IMR-90 (cell line): Measurements from ENCODE around the gene AP5B1. TPM values are rescaled to one million over a fixed set of nuclear protein-coding genes. Genes with fewer than 3 reads are reported as not detected.

Experiments used
- ATAC-seq: fragments of 200-7000 bp; cut with Tn5 transposase; 2 replicates; pipeline ENCODE4 v1.9.1; 2020; ENCODE audit warnings: low read depth, mild to moderate bottlenecking, moderate library complexity
- BruUV-seq: library from RNA; stranded (reverse); fragments of 400-500 nt; replicated peaks from 2 replicates; lab custom pipeline; 2021; lab: Mats Ljungman, UMichigan
- CTCF ChIA-PET: fragments of 300-600 bp; formaldehyde crosslinking; extraction: SDS; loops from one replicate; lab custom pipeline; 2021; ENCODE audit warnings: antibody characterized with exemption; lab: Yijun Ruan, JAX
- POLR2A ChIA-PET: fragments of 300-600 bp; sonication (Branson Sonifier 250); formaldehyde crosslinking; loops from one replicate; lab custom pipeline; 2022; ENCODE audit warnings: antibody characterized with exemption; ENCODE audit not compliant: unreplicated experiment; lab: Charles Lee
- DNase-seq: peaks from one replicate; pipeline ENCODE4 v3.0.0; 2013
- H2AFZ ChIP-seq: replicated peaks from 2 replicates; pipeline ENCODE3; 2013; ENCODE audit warnings: low read length, mild to moderate bottlenecking; ENCODE audit not compliant: poor library complexity
- H2AK5ac ChIP-seq: 2 replicates; pipeline ENCODE4 v1.6.1; 2013; ENCODE audit warnings: low read depth, low read length, inconsistent platforms
- H2AK9ac ChIP-seq: replicated peaks from 2 replicates; pipeline ENCODE3; 2013; ENCODE audit warnings: mild to moderate bottlenecking, low read depth, low read length, moderate library complexity; ENCODE audit not compliant: poor library complexity
- H2BK120ac ChIP-seq: 2 replicates; pipeline ENCODE4 v1.6.1; 2013; ENCODE audit warnings: low read depth, low read length, inconsistent platforms
- H2BK15ac ChIP-seq: 3 replicates; pipeline ENCODE4 v1.6.1; 2013; ENCODE audit warnings: low read depth, low read length, inconsistent platforms
- H2BK20ac ChIP-seq: 2 replicates; pipeline ENCODE4 v1.6.1; 2013; ENCODE audit warnings: low read depth, mild to moderate bottlenecking, inconsistent platforms, low read length, moderate library complexity
- H2BK5ac ChIP-seq: 2 replicates; pipeline ENCODE4 v1.6.1; 2013; ENCODE audit warnings: mild to moderate bottlenecking, low read depth, low read length, inconsistent platforms; ENCODE audit not compliant: poor library complexity, severe bottlenecking
- H3K14ac ChIP-seq: replicated peaks from 2 replicates; pipeline ENCODE4 v1.6.1; 2013; ENCODE audit warnings: low read depth, low read length, inconsistent platforms
- H3K18ac ChIP-seq: 2 replicates; pipeline ENCODE4 v1.6.1; 2013; ENCODE audit warnings: low read depth, low read length, control low read depth
- H3K23ac ChIP-seq: 2 replicates; pipeline ENCODE4 v1.6.1; 2013; ENCODE audit warnings: low read depth, low read length, inconsistent platforms
- H3K27ac ChIP-seq: 2 replicates; pipeline ENCODE4 v1.5.1; 2013; ENCODE audit warnings: mild to moderate bottlenecking, control low read depth, low read length; ENCODE audit not compliant: insufficient read depth
- H3K27me3 ChIP-seq: 2 replicates; pipeline ENCODE4 v1.6.1; 2013; ENCODE audit warnings: low read length; ENCODE audit not compliant: control insufficient read depth, insufficient read depth
- H3K36me3 ChIP-seq: 2 replicates; pipeline ENCODE4 v1.6.1; 2013; ENCODE audit warnings: low read length, mixed read lengths; ENCODE audit not compliant: control insufficient read depth, insufficient read depth
- H3K4ac ChIP-seq: 2 replicates; pipeline ENCODE4 v1.6.1; 2013; ENCODE audit warnings: low read depth, low read length, inconsistent platforms
- H3K4me1 ChIP-seq: 2 replicates; pipeline ENCODE4 v1.6.1; 2013; ENCODE audit warnings: low read length, mixed read lengths; ENCODE audit not compliant: control insufficient read depth, insufficient read depth
- H3K4me2 ChIP-seq: 2 replicates; pipeline ENCODE4 v1.6.1; 2013; ENCODE audit warnings: low read depth, mild to moderate bottlenecking, control low read depth, low read length, moderate library complexity
- H3K4me3 ChIP-seq: 2 replicates; pipeline ENCODE4 v1.5.1; 2013; ENCODE audit warnings: low read depth, mild to moderate bottlenecking, control low read depth, low read length, moderate library complexity; ENCODE audit not compliant: insufficient read depth
- H3K56ac ChIP-seq: 2 replicates; pipeline ENCODE4 v1.6.1; 2013; ENCODE audit warnings: low read length, inconsistent platforms; ENCODE audit not compliant: insufficient read depth; ENCODE audit errors: extremely low read depth
- H3K79me1 ChIP-seq, 2 experiments: 2 replicates each; pipeline ENCODE4 v1.6.1; 2013; ENCODE audit warnings: low read length in 2 of 2, inconsistent platforms in 1 of 2, low read depth in 1 of 2
- H3K9ac ChIP-seq: 2 replicates; pipeline ENCODE4 v1.6.1; 2013; ENCODE audit warnings: low read depth, low read length, control low read depth
- H3K9me1 ChIP-seq: 2 replicates; pipeline ENCODE4 v1.6.1; 2013; ENCODE audit warnings: low read length, inconsistent platforms; ENCODE audit not compliant: insufficient read depth
- H3K9me3 ChIP-seq: 2 replicates; pipeline ENCODE4 v1.6.1; 2013; ENCODE audit warnings: low read length; ENCODE audit not compliant: control insufficient read depth, insufficient read depth
- H4K20me1 ChIP-seq: 2 replicates; pipeline ENCODE4 v1.6.1; 2013; ENCODE audit warnings: low read length, inconsistent platforms; ENCODE audit not compliant: insufficient read depth
- H4K5ac ChIP-seq: 2 replicates; pipeline ENCODE4 v1.6.1; 2013; ENCODE audit warnings: mild to moderate bottlenecking, low read depth, low read length, control low read depth
- H4K8ac ChIP-seq, 2 experiments: 2 replicates each; pipeline ENCODE4 v1.6.1; 2013; ENCODE audit warnings: low read depth in 2 of 2, low read length in 2 of 2, control low read depth in 1 of 2, inconsistent platforms in 1 of 2
- H4K91ac ChIP-seq: 2 replicates; pipeline ENCODE4 v1.6.1; 2013; ENCODE audit warnings: low read depth, low read length, inconsistent platforms; ENCODE audit not compliant: insufficient read depth
- BHLHE40 ChIP-seq: fragments of 150-350 bp; IDR thresholded peaks from 2 replicates; pipeline ENCODE4 v1.6.1; 2016; ENCODE audit warnings: mild to moderate bottlenecking, low read depth, low read length
- CEBPB ChIP-seq: IDR thresholded peaks from 2 replicates; pipeline ENCODE4 v1.6.1; 2012; ENCODE audit warnings: low read depth, low read length, improper control_type of control experiment
- CHD1 ChIP-seq: IDR thresholded peaks from 2 replicates; pipeline ENCODE4 v1.6.1; 2012; ENCODE audit warnings: low read depth, low read length, improper control_type of control experiment
- FOS ChIP-seq: fragments of 150-350 bp; IDR thresholded peaks from 2 replicates; pipeline ENCODE4 v1.6.1; 2016; ENCODE audit warnings: low read depth, low read length
- MAFK ChIP-seq: IDR thresholded peaks from 2 replicates; pipeline ENCODE4 v1.6.1; 2012; ENCODE audit warnings: low read depth, low read length, improper control_type of control experiment
- MXI1 ChIP-seq: IDR thresholded peaks from 2 replicates; pipeline ENCODE4 v1.6.1; 2012; ENCODE audit warnings: low read depth, mild to moderate bottlenecking, low read length, moderate library complexity, borderline replicate concordance
- NFE2L2 ChIP-seq: fragments of 150-350 bp; IDR thresholded peaks from 2 replicates; pipeline ENCODE4 v1.6.1; 2016; ENCODE audit warnings: low read depth, mild to moderate bottlenecking, low read length
- POLR2A ChIP-seq: IDR thresholded peaks from 2 replicates; pipeline ENCODE4 v1.6.1; 2012; ENCODE audit warnings: mild to moderate bottlenecking, low read depth, low read length
- RAD21 ChIP-seq: IDR thresholded peaks from 2 replicates; pipeline ENCODE4 v1.6.1; 2012; ENCODE audit warnings: low read length, improper control_type of control experiment
- RCOR1 ChIP-seq: IDR thresholded peaks from 2 replicates; pipeline ENCODE4 v1.6.1; 2012; ENCODE audit warnings: mild to moderate bottlenecking, low read length, improper control_type of control experiment; ENCODE audit not compliant: insufficient replicate concordance
- RFX5 ChIP-seq: IDR thresholded peaks from 2 replicates; pipeline ENCODE4 v1.8.0; 2012; ENCODE audit warnings: low read depth, mild to moderate bottlenecking, low read length, moderate library complexity
- WGBS, 2 experiments: methylation state at CpG; one replicate each; pipeline versions ENCODE4 v1.1.5 to v1.1.7; 2013; ENCODE audit warnings: missing lambda C conversion rate in 2 of 2; ENCODE audit not compliant: insufficient read length in 1 of 2; ENCODE audit errors: extremely low coverage in 2 of 2; 5-methylcytosine and 5-hydroxymethylcytosine counted together
- dilution Hi-C: fragments of 300-500 bp; cut with HindIII; formaldehyde crosslinking; loops from one replicate; pipeline ENCODE4 v1.14.3; 2018; ENCODE audit warnings: low sequenced_read_pairs; ENCODE audit not compliant: unreplicated experiment
- in situ Hi-C: fragments of 300-500 bp; cut with MboI; formaldehyde crosslinking; loops from 3 replicates; pipeline ENCODE4 v1.14.3; 2019; ENCODE audit warnings: low sequenced_read_pairs, inconsistent platforms, mixed read lengths
- intact Hi-C: fragments of 100-400 bp; cut with micrococcal nuclease; formaldehyde crosslinking; loops from 2 replicates; pipeline ENCODE4 v1.10.0; 2022
- polyA plus RNA-seq, 3 experiments: library from polyadenylated mRNA; depleted of rRNA; stranded (reverse); fragments of >200 nt; gene quantifications; 2 replicates each; pipeline ENCODE4 v1.2.3, GENCODE V29; 2012; ENCODE audit warnings: low replicate concordance in 1 of 3
- total RNA-seq: library from RNA; depleted of rRNA; stranded (reverse); fragments of >200 nt; gene quantifications from 2 replicates; pipeline ENCODE4 v1.2.3, GENCODE V29; 2012

The AP5B1 gene
- total and polyA plus RNA-seq, 2 of the 4 experiments (the other 2 are of a cell fraction), result 2.5 to 5.0 TPM

DNA sequence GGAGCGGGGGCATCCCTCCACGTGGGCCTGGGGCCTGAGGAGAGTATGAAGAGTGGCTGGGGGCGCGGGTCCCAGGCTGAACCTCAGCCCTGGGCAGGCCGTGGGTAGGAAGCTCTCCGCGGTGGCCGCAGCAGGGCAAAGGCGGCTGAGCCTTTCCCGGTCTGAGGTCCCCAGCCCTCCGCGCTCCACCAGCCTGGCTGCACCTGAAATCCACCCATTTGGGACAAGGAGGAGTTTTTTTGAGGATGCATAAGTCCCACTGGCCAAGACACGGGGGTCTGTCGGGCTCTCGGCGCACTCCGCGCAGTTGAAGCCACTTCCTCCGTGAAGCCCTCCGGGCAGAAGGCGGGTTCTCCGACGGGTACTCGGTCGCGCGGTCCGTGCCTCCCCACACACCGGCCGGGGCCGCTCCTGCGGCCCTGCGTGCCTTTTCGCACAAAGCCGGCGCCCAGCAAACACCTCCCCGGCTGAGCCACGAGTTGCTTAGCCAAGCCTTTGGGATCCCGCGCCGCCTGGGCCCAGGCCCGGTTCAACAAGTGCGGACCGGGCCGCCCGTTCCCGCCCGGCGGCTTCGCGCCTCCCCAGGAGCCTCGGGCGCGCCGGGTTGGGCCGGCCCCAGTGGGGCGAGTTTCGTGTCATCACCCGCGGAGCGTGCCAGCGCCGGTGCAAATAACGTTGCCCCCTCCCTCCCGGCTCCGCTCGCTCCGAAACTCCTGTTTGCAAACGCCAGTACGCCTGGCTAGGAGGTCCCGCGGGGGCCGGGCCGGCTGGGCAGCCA lies 5.4 kb upstream of the AP5B1 start (continued):
- no peak for TF ChIP-seq POLR2A

DNA sequence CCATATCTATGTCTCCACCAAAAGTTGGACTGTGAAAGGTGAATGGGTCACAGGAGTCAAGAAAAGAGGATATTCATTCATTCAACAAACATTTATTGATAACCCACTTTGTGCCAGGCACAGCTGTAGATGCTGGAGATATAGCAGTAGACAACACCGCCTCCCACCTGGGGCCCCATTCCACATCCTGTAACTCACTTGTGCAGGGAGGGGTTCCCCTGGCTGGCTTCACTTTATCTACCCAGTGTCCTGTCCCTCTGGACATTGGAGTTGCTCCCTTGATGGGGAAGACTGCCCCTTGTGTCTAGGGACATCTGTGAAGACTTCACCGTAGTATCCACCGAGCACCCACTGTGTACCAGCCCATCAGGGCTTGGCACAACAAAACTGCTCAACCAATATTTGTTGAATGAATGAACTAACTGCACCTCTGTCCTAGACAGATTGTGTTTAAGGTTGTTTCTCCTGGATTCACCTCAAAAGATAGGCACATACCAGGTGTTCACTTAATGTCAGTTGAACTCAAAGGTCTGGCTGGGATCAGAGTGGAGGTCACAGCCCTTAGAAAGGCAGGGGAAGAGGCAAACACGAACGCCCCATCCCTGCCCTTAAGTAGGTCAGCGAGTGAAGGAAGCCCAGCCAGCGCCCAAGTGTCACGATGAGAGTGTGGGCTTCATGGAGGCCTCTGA lies 4.7 kb upstream of the AP5B1 start:
- dilution Hi-C loops, result no loop called here
- Histone ChIP-seq H3K4ac (no peak overlapping the region), H3K14ac (no peak overlapping the region), H4K91ac (no peak overlapping the region), H3K9ac (no peak overlapping the region), H3K56ac (no peak overlapping the region), H2AK9ac (no peak overlapping the region), H3K36me3 (no peaks in the 10 kb centered on the region), H3K4me3 (no peak overlapping the region), H3K27ac (no peak overlapping the region), H2BK5ac (no peak overlapping the region), H4K5ac (no peak overlapping the region), H3K18ac (no peak overlapping the region), H3K4me1 (no peaks in the 10 kb centered on the region; the same call in 1 of the 2 replicates), H2AK5ac (no peak overlapping the region), H2BK120ac (no peak overlapping the region), H3K9me1 (no peaks in the 10 kb centered on the region), H3K9me3 (peaks cover 2% of the 10 kb centered on the region; the same call in 1 of the 2 replicates), H3K4me2 (no peak overlapping the region), H3K23ac (no peak overlapping the region), H3K79me1 (peaks cover 0 to under 1% of the 10 kb centered on the region in 2 experiments; a peak in 1 of 4 replicates), H4K8ac (no peak overlapping the region), H4K20me1 (no peaks in the 10 kb centered on the region; the same call in 1 of the 2 replicates), H3K27me3 (peaks cover 70% of the 10 kb centered on the region), H2BK20ac (no peak overlapping the region), H2AFZ (no peak overlapping the region), H2BK15ac (no peak overlapping the region)
- no TSS peak for BruUV-seq
- in situ Hi-C loops, result no loop called here
- ATAC-seq (no peak), DNase-seq (no peak)
- 80% methylated on average over 1 of the region's 8 CpGs; no CpG with 5 or more reads in 1 of the 2 experiments for WGBS, 2 experiments
- TF ChIP-seq RFX5 (no peak), RAD21 (no peak), RCOR1 (no peak), CEBPB (no peak), FOS (no peak), NFE2L2 (no peak), BHLHE40 (no peak), MAFK (no peak), MXI1 (no peak), CHD1 (no peak)
- intact Hi-C loops, result no loop called here
- ChIA-PET POLR2A (no interaction called here), CTCF (no interaction called here)
